GM21619 (cell line): ENCODE measurements around the gene EXOSC5.
"Not testable (repeated sequence)": the region's sequence is repeated elsewhere in the genome, so short reads cannot be mapped to it uniquely, and the experiment has no call there.

ENCODE experiments used
- ATAC-seq: cut with Tn5 transposase; IDR thresholded peaks from one replicate; pipeline ENCODE4 v1.9.1; 2021; ENCODE audit not compliant: unreplicated experiment

Gene EXOSC5

GRCh38 chr19:41397086-41398049 is at the start of gene EXOSC5, which contains the start of gene BCKDHA:
EXOSC5 (minus strand) TSS chr19:41397359; CDS start chr19:41397328, 31 bp downstream.
BCKDHA (plus strand) TSS chr19:41397818; CDS start chr19:41397828, 10 bp downstream.
- ATAC-seq: peak; percentile 89

- no peak for ATAC-seq
These were observed 48.4 kb upstream of the EXOSC5 start for GRCh38 chr19:41445575-41445974.

- ATAC-seq: no peak
These were observed 46.8 kb upstream of the EXOSC5 start for GRCh38 chr19:41443813-41444455.

GRCh38 chr19:41442473-41443355 is 45.6 kb upstream of the EXOSC5 start, which contains the start of gene ERICH4:
ERICH4 (plus strand) TSS chr19:41443156; CDS start chr19:41443170, 14 bp downstream.
- ATAC-seq: no peak

- no peak for ATAC-seq
These were observed 44.3 kb upstream of the EXOSC5 start for GRCh38 chr19:41441321-41441945.

GRCh38 chr19:41439441-41440222 is 42.5 kb upstream of the EXOSC5 start, which contains the start of gene DMAC2:
DMAC2 (minus strand) TSS chr19:41439912; CDS start chr19:41439899, 13 bp downstream.
- peak; percentile 88 for ATAC-seq

- ATAC-seq: no peak
These were observed 40.9 kb upstream of the EXOSC5 start for GRCh38 chr19:41437944-41438574.

GRCh38 chr19:41436674-41436951 is 39.5 kb upstream of the EXOSC5 start:
- no peak for ATAC-seq

GRCh38 chr19:41435936-41436673 is 38.9 kb upstream of the EXOSC5 start:
- ATAC-seq: no peak

GRCh38 chr19:41435376-41435775 is 38.2 kb upstream of the EXOSC5 start:
- ATAC-seq: not testable (repeated sequence)

- no peak for ATAC-seq
These were observed 37.3 kb upstream of the EXOSC5 start for GRCh38 chr19:41434450-41434849.

GRCh38 chr19:41433171-41433570 is 36.0 kb upstream of the EXOSC5 start:
- no peak for ATAC-seq

GRCh38 chr19:41431426-41432386 is 34.5 kb upstream of the EXOSC5 start:
- no peak for ATAC-seq

- ATAC-seq: no peak
These were observed 33.8 kb upstream of the EXOSC5 start for GRCh38 chr19:41430922-41431321.

- no peak for ATAC-seq
These were observed 31.3 kb upstream of the EXOSC5 start for GRCh38 chr19:41428481-41428859.

GRCh38 chr19:41427647-41428480 is 30.7 kb upstream of the EXOSC5 start:
- no peak for ATAC-seq
